GM10266 (cell line): ENCODE results near the gene KLHDC2.
A peak's percentile ranks its signal among the peaks of the same experiment; 100 is the strongest.
"Not testable (repeated sequence)": the region's sequence is repeated elsewhere in the genome, so short reads cannot be mapped to it uniquely, and the experiment has no call there.

Experiments used
- DNase-seq: peaks from one replicate; pipeline ENCODE4 v3.0.0; 2012; ENCODE audit errors: extremely low spot score
- TF ChIP-seq, protein P1 (sequence below): IDR thresholded peaks from 2 replicates; pipeline ENCODE4 v1.5.1; 2012; ENCODE audit warnings: mild to moderate bottlenecking, low read depth; ENCODE audit not compliant: control insufficient read depth, insufficient read depth; ENCODE audit errors: missing control alignments

Gene KLHDC2, protein sequence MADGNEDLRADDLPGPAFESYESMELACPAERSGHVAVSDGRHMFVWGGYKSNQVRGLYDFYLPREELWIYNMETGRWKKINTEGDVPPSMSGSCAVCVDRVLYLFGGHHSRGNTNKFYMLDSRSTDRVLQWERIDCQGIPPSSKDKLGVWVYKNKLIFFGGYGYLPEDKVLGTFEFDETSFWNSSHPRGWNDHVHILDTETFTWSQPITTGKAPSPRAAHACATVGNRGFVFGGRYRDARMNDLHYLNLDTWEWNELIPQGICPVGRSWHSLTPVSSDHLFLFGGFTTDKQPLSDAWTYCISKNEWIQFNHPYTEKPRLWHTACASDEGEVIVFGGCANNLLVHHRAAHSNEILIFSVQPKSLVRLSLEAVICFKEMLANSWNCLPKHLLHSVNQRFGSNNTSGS

DNA sequence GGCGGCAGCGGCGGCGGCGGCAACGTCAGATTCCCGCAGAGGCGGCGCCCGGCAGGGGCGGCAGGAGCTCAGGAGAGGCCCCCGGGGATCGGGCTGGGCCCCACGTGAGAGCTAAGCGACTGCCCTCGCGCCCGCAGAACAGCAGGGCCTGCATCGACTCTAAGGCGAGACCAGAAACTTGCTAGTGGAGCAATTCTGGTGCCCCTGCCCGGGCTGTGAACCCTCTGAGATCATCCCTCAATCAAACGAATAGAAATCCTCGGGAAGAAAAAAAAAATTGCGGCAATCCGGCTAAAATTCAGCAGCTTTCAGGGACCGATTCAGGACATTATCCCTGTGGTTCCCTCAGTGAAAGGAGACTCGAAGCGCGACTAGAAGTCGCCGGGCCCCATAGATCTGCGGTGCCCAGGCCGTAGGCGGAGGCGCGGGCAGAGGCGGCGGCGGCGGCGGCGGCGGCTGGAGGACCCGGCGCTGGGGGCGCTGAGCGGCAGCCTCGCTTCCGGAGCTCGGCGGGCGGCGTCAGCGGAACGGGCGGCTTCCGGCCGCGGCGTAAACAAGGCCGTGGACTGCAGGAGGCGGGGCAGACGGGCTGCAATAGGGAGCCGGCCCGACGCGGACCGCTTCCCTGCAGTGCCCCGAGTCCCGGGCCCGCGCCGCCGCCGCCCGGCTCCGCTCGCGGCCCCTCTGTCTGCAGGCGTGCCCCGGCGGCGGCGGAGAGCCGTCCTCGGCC lies at the start of gene KLHDC2:
KLHDC2 (plus strand) TSS at position 583 of the 730 bp plus-strand sequence. CDS start 316 bp downstream, outside the sequence.
- peak; percentile 92 for DNase-seq
- TF ChIP-seq, protein P1, sequence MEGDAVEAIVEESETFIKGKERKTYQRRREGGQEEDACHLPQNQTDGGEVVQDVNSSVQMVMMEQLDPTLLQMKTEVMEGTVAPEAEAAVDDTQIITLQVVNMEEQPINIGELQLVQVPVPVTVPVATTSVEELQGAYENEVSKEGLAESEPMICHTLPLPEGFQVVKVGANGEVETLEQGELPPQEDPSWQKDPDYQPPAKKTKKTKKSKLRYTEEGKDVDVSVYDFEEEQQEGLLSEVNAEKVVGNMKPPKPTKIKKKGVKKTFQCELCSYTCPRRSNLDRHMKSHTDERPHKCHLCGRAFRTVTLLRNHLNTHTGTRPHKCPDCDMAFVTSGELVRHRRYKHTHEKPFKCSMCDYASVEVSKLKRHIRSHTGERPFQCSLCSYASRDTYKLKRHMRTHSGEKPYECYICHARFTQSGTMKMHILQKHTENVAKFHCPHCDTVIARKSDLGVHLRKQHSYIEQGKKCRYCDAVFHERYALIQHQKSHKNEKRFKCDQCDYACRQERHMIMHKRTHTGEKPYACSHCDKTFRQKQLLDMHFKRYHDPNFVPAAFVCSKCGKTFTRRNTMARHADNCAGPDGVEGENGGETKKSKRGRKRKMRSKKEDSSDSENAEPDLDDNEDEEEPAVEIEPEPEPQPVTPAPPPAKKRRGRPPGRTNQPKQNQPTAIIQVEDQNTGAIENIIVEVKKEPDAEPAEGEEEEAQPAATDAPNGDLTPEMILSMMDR, result peak; percentile 84

DNA sequence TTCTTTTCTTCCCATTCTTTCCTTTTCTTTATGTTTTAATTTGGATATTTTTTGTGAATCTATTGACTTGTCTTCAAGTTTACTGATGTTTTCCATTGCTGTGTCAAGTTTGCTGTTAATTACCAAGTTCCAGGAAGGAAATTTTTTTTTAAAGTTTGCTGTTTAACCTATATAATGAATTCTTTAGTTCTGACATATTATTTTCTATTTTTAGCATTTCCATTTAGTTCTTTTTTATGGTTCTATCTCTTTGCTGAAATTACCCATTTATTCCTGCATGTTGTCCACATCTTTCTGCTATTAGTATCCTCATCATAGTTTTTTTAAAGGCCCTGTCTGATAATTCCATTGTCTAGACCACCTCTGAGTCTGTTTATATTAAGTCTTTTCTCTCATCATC lies 47.2 kb upstream of the KLHDC2 start:
- TF ChIP-seq, protein P1, result no peak
- no peak for DNase-seq

DNA sequence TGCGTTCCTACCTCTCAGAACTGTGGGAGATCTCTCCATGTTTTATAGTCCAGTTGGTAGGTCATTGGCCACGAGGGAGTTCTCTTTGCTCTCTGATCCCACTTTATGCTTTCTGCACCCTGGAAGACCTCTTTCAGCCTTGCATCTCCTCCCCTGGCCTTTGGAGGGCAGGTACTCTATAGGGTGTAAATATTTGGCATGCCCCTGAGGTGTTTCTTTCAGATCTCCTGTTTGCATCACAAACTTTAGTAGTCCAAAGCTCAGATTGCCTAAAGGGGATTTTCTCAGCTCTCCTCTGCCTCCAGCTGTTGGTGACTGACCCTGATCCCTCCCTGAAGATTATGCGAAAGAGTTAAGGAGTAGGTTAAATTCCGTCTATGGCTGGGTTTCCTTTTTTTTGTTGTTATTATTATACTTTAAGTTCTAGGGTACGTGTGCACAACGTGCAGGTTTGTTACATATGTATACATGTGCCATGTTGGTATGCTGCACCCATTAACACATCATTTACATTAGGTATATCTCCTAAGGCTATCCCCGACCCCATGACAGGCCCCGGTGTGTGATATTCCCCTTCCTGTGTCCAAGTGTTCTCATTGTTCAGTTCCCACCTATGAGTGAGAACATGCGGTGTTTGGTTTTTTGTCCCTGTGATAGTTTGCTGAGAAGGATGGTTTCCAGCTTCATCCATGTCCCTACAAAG lies 46.1 kb upstream of the KLHDC2 start:
- not testable (repeated sequence) for DNase-seq

DNA sequence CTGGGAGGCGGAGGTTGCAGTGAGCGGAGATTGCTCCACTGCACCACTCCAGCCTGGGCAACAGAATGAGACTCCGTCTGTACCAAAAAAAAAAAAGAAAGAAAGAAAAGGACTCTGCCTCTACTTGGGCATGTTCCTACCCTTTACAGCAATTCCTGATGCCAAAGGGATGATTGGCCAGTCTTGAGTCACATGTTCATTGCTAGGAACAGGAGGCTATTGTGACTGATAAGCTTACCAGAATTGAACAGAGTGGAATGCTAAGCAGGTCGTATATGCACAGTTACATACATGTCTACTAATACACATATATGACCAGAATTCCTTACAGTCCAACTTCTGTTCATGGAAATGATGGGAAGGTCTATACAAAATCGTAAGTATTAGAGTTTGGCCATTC lies 40.8 kb upstream of the KLHDC2 start:
- TF ChIP-seq, protein P1, result no peak
- DNase-seq, result no peak

DNA sequence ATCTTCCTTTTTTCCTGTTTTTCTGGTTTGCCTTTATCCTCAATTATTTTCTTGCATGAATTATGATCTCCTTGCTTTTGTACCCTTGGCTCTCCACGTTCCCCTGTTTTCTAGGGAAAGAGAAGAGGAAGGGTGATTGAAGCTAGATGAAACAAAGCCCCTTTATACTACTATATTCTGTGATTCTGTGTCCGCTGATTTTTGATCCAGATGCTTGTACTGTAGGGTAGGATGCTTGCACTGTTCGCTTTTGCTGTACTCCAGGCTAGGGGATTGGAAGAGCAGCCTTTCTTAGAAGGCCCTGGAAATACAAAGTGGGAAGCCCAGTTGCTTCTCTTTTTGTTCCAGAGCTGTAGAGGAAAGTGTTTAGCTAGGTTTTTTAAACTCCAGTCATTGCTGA lies 35.1 kb upstream of the KLHDC2 start:
- TF ChIP-seq, protein P1, result no peak
- no peak for DNase-seq

DNA sequence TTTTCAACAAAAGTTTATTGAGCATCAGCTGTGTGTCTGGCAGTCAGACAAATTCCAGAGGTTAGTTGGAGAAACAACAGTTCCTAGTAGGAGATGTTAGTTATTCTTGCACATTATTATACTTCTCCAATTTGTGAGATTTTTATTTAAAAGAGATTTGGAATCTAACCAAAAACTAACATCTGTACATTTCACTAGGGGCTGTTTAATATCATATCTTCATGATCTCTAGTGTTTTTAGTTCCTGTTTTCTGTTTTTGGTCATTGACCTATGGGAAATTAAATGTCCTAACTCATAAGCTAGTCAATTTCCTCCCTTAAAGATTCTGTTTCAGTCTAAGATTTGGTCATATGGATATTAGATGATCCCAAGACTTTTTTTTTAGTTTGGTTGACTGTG lies 34.1 kb upstream of the KLHDC2 start:
- TF ChIP-seq, protein P1, result no peak
- no peak for DNase-seq

DNA sequence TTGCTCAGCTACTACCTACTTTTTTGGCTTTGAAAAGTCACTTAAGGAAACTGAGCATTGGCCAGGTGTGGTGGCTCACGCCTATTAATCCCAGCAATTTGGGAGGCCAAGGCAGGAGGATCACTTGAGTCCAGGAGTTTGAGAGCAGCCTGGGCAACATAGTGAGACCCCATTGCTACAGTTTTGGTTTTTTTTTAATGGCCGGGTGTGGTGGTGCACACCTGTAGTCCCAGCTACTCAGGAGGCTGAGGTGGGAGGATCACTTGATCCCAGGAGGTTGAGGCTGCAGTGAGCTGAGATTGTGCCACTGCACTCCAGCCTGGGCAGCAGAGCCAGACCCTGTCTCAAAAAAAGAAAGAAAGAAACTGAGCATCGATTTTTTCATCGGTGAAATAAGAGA lies 32.3 kb upstream of the KLHDC2 start:
- not testable (repeated sequence) for DNase-seq

DNA sequence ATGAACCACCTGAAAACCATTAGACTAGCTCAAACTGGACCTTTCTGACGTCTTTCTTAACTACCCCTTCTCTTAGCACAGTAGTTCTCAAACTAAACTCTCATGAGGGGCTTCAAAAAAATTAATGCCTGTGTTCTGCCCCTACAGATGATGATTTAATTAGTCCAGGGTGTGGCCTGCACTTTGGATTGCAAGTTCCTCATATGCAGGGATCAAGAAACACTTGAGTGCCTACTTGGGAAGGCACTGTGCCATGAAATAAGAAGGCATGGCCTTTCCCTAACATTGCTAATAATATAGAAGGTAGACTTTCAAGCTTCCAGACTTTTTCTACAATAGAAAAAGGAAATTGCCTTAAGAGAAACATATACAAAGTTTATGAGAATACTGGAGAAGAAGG lies 22.8 kb upstream of the KLHDC2 start:
- no peak for DNase-seq
- TF ChIP-seq, protein P1, result no peak

DNA sequence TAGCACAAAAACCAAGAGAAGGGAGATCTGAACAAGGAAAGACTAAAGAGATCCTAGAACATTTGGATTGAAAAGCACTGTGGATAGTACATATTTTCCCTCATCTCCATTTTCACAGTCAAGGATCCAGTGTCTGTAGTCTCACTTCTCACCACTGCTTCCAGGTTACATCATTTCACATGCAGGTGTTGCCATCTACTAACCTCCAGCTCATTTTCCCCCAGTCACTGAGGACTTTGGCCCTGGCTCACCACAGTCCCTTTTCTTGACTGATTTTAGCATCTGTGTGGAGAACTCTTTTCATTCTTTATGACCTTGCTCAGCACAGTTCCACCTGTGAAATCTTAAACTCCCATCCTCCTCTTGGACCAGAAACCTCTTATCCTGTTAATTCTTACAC lies 21.5 kb upstream of the KLHDC2 start:
- DNase-seq, result not testable (repeated sequence)
